HG03342 (cell line): ENCODE results near the gene CFAP77.

ENCODE experiments used
- ATAC-seq: cut with Tn5 transposase; IDR thresholded peaks from one replicate; pipeline ENCODE4 v1.9.1; 2021; ENCODE audit warnings: mild to moderate bottlenecking, moderate library complexity; ENCODE audit not compliant: unreplicated experiment

CFAP77 gene

GRCh38 chr9:132447346-132447745 lies 37.3 kb downstream of the CFAP77 start:
- no peak for ATAC-seq

GRCh38 chr9:132447902-132448301 lies 37.9 kb downstream of the CFAP77 start:
- ATAC-seq = no peak

- no peak for ATAC-seq
These were observed 41.3 kb downstream of the CFAP77 start for GRCh38 chr9:132451276-132451675.

GRCh38 chr9:132456241-132456640 lies 46.2 kb downstream of the CFAP77 start:
- no peak for ATAC-seq

GRCh38 chr9:132457504-132458236 lies 47.7 kb downstream of the CFAP77 start:
- ATAC-seq = no peak

- ATAC-seq = no peak
These were observed 48.4 kb downstream of the CFAP77 start for GRCh38 chr9:132458432-132458831.

GRCh38 chr9:132459661-132460060 lies 49.6 kb downstream of the CFAP77 start:
- ATAC-seq = no peak

- ATAC-seq = no peak
These were observed 50.2 kb downstream of the CFAP77 start for GRCh38 chr9:132460240-132460639.

GRCh38 chr9:132461281-132461896 lies 51.4 kb downstream of the CFAP77 start:
- ATAC-seq = no peak

- ATAC-seq = no peak
These were observed 52.0 kb downstream of the CFAP77 start for GRCh38 chr9:132461971-132462370.

- ATAC-seq = no peak
These were observed 54.5 kb downstream of the CFAP77 start for GRCh38 chr9:132464547-132464946.

- ATAC-seq = no peak
These were observed 55.2 kb downstream of the CFAP77 start for GRCh38 chr9:132465131-132465635.

- no peak for ATAC-seq
These were observed 62.2 kb downstream of the CFAP77 start for GRCh38 chr9:132472199-132472598.

GRCh38 chr9:132472599-132472998 lies 62.6 kb downstream of the CFAP77 start:
- ATAC-seq = no peak

- no peak for ATAC-seq
These were observed 64.2 kb downstream of the CFAP77 start for GRCh38 chr9:132474253-132474652.

GRCh38 chr9:132478353-132479050 lies 68.5 kb downstream of the CFAP77 start:
- no peak for ATAC-seq

GRCh38 chr9:132479733-132480132 lies 69.7 kb downstream of the CFAP77 start:
- no peak for ATAC-seq

GRCh38 chr9:132481053-132481849 lies 71.2 kb downstream of the CFAP77 start:
- ATAC-seq = no peak

GRCh38 chr9:132482196-132482813 lies 72.3 kb downstream of the CFAP77 start:
- no peak for ATAC-seq

GRCh38 chr9:132485393-132485792 lies 75.4 kb downstream of the CFAP77 start:
- no peak for ATAC-seq
